Duodenal mucosa (tissue), 2 donors: ENCODE measurements around the gene EHBP1.

Source experiments
- H3K27ac ChIP-seq: one replicate; pipeline ENCODE4 v1.7.0; 2013; ENCODE audit warnings: low read depth, low read length
- H3K27me3 ChIP-seq, 2 donors: one replicate each; pipeline ENCODE4 v1.7.0; 2013; ENCODE audit warnings: low read length in 2 of 2, control low read depth in 1 of 2; ENCODE audit not compliant: insufficient read depth in 2 of 2, control insufficient read depth in 1 of 2
- H3K36me3 ChIP-seq, 2 donors: one replicate each; pipeline ENCODE4 v1.7.0; 2013; ENCODE audit warnings: low read length in 2 of 2, control low read depth in 1 of 2; ENCODE audit not compliant: insufficient read depth in 2 of 2, control insufficient read depth in 1 of 2
- H3K4me1 ChIP-seq, 2 donors: one replicate each; pipeline ENCODE4 v1.7.0; 2013; ENCODE audit warnings: low read length in 2 of 2, control low read depth in 1 of 2; ENCODE audit not compliant: insufficient read depth in 2 of 2, control insufficient read depth in 1 of 2
- H3K4me3 ChIP-seq, 2 donors: one replicate each; pipeline ENCODE4 v1.7.0; 2013; ENCODE audit warnings: low read length in 2 of 2, low read depth in 1 of 2
- H3K9ac ChIP-seq, 2 donors: one replicate each; pipeline ENCODE4 v1.7.0; 2013; ENCODE audit warnings: low read length in 2 of 2, low read depth in 1 of 2
- H3K9me3 ChIP-seq, 2 donors: one replicate each; pipeline ENCODE4 v1.7.0; 2013; ENCODE audit warnings: low read length in 2 of 2, control low read depth in 1 of 2; ENCODE audit not compliant: control insufficient read depth in 1 of 2

Gene EHBP1

GRCh38 chr2:62992561-62992960, 287.0 kb downstream of the EHBP1 start:
- Histone ChIP-seq H3K4me3 (no peak overlapping the region), H3K9me3 (no peaks in the 10 kb centered on the region), H3K36me3 (peaks cover 8 to 12% of the 10 kb centered on the region in 2 donors)

DNA sequence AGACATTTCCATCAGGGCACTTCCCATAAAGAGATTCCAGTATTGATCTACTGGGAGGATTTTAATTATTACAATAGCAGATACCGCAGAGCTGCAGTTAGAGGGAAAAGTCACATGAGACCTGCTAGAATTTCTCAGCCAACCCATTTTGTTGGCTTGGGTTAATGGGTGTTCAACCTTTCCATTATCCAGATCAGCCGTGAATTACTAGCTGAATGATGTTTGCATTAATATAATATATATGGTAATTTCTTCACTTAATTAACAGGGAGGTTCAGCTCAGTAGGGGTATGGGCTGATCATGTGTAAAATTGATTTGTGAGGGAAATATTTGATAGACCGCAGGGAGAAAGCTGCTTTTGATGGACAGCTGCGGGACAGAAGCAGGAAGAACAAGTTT, 288.7 kb downstream of the EHBP1 start:
- Histone ChIP-seq H3K9ac (no peak overlapping the region), H3K4me3 (no peak overlapping the region), H3K27ac (no peak overlapping the region), H3K27me3 (no peaks in the 10 kb centered on the region), H3K36me3 (peaks cover 8 to 12% of the 10 kb centered on the region in 2 donors), H3K4me1 (peaks cover 0 to 5% of the 10 kb centered on the region in 2 donors), H3K9me3 (no peaks in the 10 kb centered on the region)

More at GRCh38 chr2:62992561-62992960, 287.0 kb downstream of the EHBP1 start:
- Histone ChIP-seq H3K4me1 (peaks cover 0 to 5% of the 10 kb centered on the region in 2 donors), H3K9ac (no peak overlapping the region), H3K27me3 (no peaks in the 10 kb centered on the region), H3K27ac (no peak overlapping the region)

DNA sequence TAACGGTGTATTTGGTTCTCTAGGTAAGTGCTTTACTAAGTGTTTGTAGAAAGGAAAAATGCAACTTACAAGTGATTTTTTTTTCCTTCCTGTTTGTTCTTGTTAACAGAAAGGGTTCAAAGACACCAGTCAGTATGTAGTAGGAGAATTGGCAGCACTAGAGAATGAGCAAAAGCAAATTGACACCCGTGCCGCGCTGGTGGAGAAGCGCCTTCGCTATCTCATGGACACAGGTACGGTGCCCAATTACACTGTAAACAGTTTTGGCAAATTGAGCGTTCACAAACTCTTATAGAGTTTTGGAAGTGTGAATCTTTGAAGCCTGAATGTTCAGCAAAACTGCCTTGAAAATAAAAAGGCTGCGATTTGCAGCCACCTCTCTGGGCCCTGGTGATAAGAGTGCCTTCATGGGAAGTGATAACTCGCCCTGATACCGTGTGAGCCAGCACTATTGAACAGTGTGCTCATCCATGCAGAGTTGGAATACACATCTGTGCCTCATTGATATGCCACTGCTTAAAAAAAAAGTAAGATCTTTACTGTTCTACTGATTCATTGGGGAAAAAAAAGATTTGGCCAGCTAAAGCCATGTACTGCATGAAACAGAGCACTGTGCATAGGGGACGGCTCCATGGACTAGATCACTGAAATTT, 291.1 kb downstream of the EHBP1 start:
- Histone ChIP-seq H3K4me3 (no peak overlapping the region), H3K27ac (no peak overlapping the region), H3K9me3 (no peaks in the 10 kb centered on the region), H3K36me3 (peaks cover 8 to 9% of the 10 kb centered on the region in 2 donors), H3K4me1 (peaks cover 0 to 5% of the 10 kb centered on the region in 2 donors), H3K9ac (no peak overlapping the region), H3K27me3 (no peaks in the 10 kb centered on the region)

DNA sequence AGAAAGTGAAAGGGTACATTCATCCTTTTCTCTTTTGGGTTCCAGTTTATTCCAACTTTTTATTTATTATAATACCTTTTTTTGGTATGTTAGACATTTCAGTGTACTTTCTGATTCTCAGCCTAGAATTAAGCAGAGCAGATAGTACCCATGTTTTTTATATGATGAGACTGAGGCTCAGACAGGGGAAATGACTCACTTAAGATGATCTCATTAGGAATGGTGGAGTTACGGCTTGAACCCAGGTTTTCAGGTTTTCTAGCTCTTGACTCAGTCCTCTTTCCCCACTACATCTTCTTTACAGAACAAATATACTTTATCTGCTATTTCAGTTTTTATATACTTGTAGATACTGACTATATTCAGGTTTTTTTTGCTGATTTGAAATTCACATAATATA, 293.4 kb downstream of the EHBP1 start:
- no peaks in the 10 kb centered on the region for H3K4me1 ChIP-seq
- peaks cover 8 to 9% of the 10 kb centered on the region in 2 donors for H3K36me3 ChIP-seq
- H3K9me3 ChIP-seq: no peaks in the 10 kb centered on the region
- no peak overlapping the region for H3K9ac ChIP-seq
- no peaks in the 10 kb centered on the region for H3K27me3 ChIP-seq
- no peak overlapping the region for H3K27ac ChIP-seq
- no peak overlapping the region for H3K4me3 ChIP-seq

DNA sequence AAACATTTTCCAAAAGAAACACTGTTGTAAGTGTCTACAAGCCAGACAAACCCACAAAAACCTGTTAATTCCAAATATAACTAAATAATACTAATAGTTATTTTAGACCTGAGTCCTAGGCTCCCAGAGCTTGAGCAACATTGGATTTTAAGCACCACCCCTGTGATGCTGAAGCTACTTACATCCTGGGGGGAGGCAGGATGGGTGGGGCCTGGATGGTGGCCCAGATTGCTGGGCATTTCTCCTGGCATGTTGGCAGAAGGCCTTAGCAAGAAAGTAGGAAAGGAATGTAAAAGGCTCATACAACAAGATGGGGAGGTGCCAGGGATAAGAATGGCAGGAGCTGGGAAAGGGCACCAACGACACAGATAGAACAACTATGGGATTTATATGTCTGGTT, 294.4 kb downstream of the EHBP1 start:
- Histone ChIP-seq H3K4me3 (no peak overlapping the region), H3K9ac (no peak overlapping the region), H3K9me3 (no peaks in the 10 kb centered on the region), H3K27ac (no peak overlapping the region), H3K27me3 (no peaks in the 10 kb centered on the region), H3K4me1 (no peaks in the 10 kb centered on the region), H3K36me3 (peaks cover 8 to 11% of the 10 kb centered on the region in 2 donors)

GRCh38 chr2:63000801-63001200, 295.3 kb downstream of the EHBP1 start:
- Histone ChIP-seq H3K27ac (no peak overlapping the region), H3K9ac (no peak overlapping the region), H3K4me3 (no peak overlapping the region), H3K4me1 (no peaks in the 10 kb centered on the region), H3K36me3 (peaks cover 10 to 11% of the 10 kb centered on the region in 2 donors), H3K9me3 (no peaks in the 10 kb centered on the region), H3K27me3 (no peaks in the 10 kb centered on the region)

GRCh38 chr2:63001576-63001975, 296.1 kb downstream of the EHBP1 start:
- Histone ChIP-seq H3K9me3 (no peaks in the 10 kb centered on the region), H3K36me3 (peaks cover 8% of the 10 kb centered on the region in 2 donors), H3K4me3 (no peak overlapping the region), H3K9ac (no peak overlapping the region), H3K4me1 (no peaks in the 10 kb centered on the region), H3K27me3 (no peaks in the 10 kb centered on the region), H3K27ac (no peak overlapping the region)

DNA sequence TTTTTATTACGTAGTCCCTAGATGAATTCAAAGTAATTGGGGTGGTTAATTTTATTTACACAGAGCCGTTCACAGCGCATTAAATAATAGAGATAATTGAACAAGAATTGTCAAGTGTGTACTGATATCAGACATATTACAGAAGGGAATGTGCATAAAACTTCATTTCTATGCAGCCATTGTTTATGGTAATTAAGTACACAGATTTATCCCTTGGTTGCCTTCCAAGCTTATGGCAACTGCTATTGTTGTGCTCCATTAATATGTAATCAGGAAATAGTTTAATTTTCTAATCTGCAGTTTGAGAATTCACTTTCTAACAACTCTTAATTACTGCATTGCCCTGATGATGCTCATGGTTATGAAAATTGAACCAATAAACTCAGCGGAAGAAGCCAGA, 297.8 kb downstream of the EHBP1 start:
- Histone ChIP-seq H3K4me1 (no peaks in the 10 kb centered on the region), H3K9ac (no peak overlapping the region), H3K27me3 (no peaks in the 10 kb centered on the region), H3K4me3 (no peak overlapping the region), H3K9me3 (no peaks in the 10 kb centered on the region), H3K27ac (no peak overlapping the region), H3K36me3 (peaks cover 2 to 3% of the 10 kb centered on the region in 2 donors)

DNA sequence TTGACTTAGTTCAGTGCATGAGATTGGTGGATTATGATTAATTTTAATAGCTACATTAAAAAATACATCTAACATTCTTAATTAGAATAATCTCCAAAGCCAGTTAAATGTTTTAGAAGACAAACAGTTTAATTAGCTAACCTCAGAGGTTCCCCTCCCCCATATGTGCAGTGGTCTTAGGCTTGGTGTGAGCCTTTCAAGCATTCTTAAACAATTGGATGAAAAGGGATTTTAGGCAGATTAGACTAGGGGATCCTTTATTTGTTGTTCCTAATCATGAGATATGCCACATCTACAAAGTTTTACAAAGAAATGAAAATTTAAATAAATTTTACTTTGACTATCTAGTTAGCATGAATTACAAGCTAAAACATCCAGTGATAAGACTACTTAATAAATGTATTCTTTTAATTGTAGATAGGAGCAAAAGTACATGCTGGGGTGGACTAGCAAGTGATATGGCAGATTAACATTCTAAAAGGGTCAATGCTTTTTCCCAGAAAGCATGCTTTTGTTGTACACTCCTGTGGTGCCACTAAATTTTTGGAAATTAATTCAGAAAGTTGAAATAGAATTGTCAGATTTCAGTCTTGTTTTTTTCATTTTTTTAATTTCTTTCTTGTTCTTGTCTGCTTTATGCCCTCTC, 302.4 kb downstream of the EHBP1 start:
- Histone ChIP-seq H3K27me3 (no peaks in the 10 kb centered on the region), H3K9me3 (no peaks in the 10 kb centered on the region), H3K4me1 (peaks cover 0 to 8% of the 10 kb centered on the region in 2 donors), H3K27ac (no peak overlapping the region), H3K9ac (no peak overlapping the region), H3K4me3 (no peak overlapping the region), H3K36me3 (peaks cover 2 to 5% of the 10 kb centered on the region in 2 donors)

- Histone ChIP-seq H3K27ac (no peak overlapping the region), H3K9me3 (no peaks in the 10 kb centered on the region), H3K9ac (no peak overlapping the region), H3K27me3 (no peaks in the 10 kb centered on the region), H3K4me1 (peaks cover 0 to 8% of the 10 kb centered on the region in 2 donors), H3K4me3 (no peak overlapping the region), H3K36me3 (peaks cover 2 to 5% of the 10 kb centered on the region in 2 donors)
These were observed 303.3 kb downstream of the EHBP1 start for GRCh38 chr2:63008838-63009237.
